IgD-negative memory B cell (primary cell): Measurements from ENCODE around the gene ZNF526. TPM values are rescaled to one million over a fixed set of nuclear protein-coding genes. Genes with fewer than 3 reads are reported as not detected.

Experiments used
- H3K27ac Mint-ChIP-seq, 3 donors: one replicate each; pipeline ENCODE4 v1.8.0; 2020 to 2022; ENCODE audit warnings: mild to moderate bottlenecking in 3 of 3, mixed read lengths in 3 of 3, moderate library complexity in 1 of 3
- H3K27me3 Mint-ChIP-seq: one replicate; pipeline ENCODE4 v1.8.0; 2021; ENCODE audit warnings: mixed read lengths
- H3K36me3 Mint-ChIP-seq: one replicate; pipeline ENCODE4 v1.8.0; 2020; ENCODE audit warnings: mild to moderate bottlenecking, mixed read lengths
- H3K4me1 Mint-ChIP-seq, 3 donors: one replicate each; pipeline ENCODE4 v1.8.0; 2020 to 2022; ENCODE audit warnings: mixed read lengths in 3 of 3, mild to moderate bottlenecking in 1 of 3
- H3K4me3 Mint-ChIP-seq, 4 donors: one replicate each; pipeline ENCODE4 v1.8.0; 2020 to 2022; ENCODE audit warnings: mild to moderate bottlenecking in 4 of 4, mixed read lengths in 4 of 4, moderate library complexity in 3 of 4
- H3K9me3 Mint-ChIP-seq, 3 donors: one replicate each; pipeline ENCODE4 v1.8.0; 2020 to 2021; ENCODE audit warnings: mixed read lengths in 3 of 3, mild to moderate bottlenecking in 1 of 3
- polyA plus RNA-seq: library from polyadenylated mRNA; unstranded; fragments of 300-500 nt; fragmentation: Illumina TruSeq; gene quantifications from one replicate; pipeline ENCODE4 v1.2.3, GENCODE V29; 2021

ZNF526 gene
- polyA plus RNA-seq, 1 donor from 2014 or later, result 8.0 TPM

GRCh38 chr19:42276821-42277220 is 56.7 kb downstream of the ZNF526 start:
- Mint-ChIP-seq H3K4me1 (peaks cover 9 to 27% (median 15%) of the 10 kb centered on the region in 3 donors), H3K36me3 (peaks cover 1% of the 10 kb centered on the region), H3K9me3 (no peaks in the 10 kb centered on the region), H3K27ac (no peak overlapping the region), H3K4me3 (peak overlapping the region in 1 of 4 donors; percentile 65), H3K27me3 (no peaks in the 10 kb centered on the region)

Other genes with a start within 250 kb of the ZNF526 start
- gene ATP1A3, start 226.1 kb upstream of the ZNF526 start, polyA plus RNA-seq, result 1.2 TPM
- not detected for gene GRIK5, start 150.1 kb upstream of the ZNF526 start, polyA plus RNA-seq
- gene ZNF574, start 144.1 kb upstream of the ZNF526 start, polyA plus RNA-seq, result 24.8 TPM
- gene POU2F2, start 87.9 kb upstream of the ZNF526 start, polyA plus RNA-seq, result 89.1 TPM
- 159 TPM for gene DEDD2, start 2.6 kb upstream of the ZNF526 start, polyA plus RNA-seq
- 24.5 TPM for gene GSK3A, start 22.3 kb downstream of the ZNF526 start, polyA plus RNA-seq
- 6.7 TPM for gene ERF, start 34.8 kb downstream of the ZNF526 start, polyA plus RNA-seq
- 4.5 TPM for gene CIC, start 48.9 kb downstream of the ZNF526 start, polyA plus RNA-seq
- gene PRR19, start 81.8 kb downstream of the ZNF526 start, polyA plus RNA-seq, result 0.55 TPM
- gene PAFAH1B3, start 82.3 kb downstream of the ZNF526 start, polyA plus RNA-seq, result 49.0 TPM
- not detected for gene TMEM145, start 93.0 kb downstream of the ZNF526 start, polyA plus RNA-seq
- 0.90 TPM for gene MEGF8, start 105.3 kb downstream of the ZNF526 start, polyA plus RNA-seq
- 42.5 TPM for gene CNFN, start 170.0 kb downstream of the ZNF526 start, polyA plus RNA-seq
- 15.0 TPM for gene LIPE, start 207.1 kb downstream of the ZNF526 start, polyA plus RNA-seq
- gene CXCL17, start 222.6 kb downstream of the ZNF526 start, polyA plus RNA-seq, result 0.25 TPM